Astrocyte (in vitro differentiated cells and primary cell): ENCODE measurements around the gene OR2B2. TPM values are rescaled to one million over a fixed set of nuclear protein-coding genes. Genes with fewer than 3 reads are reported as not detected.

Source experiments
- total RNA-seq: library from RNA; stranded (reverse); gene quantifications from 2 replicates; pipeline ENCODE4 v1.2.1, GENCODE V29; 2021

The OR2B2 gene
- total RNA-seq, 1 donor from 2014 or later, result not detected

Other genes starting within 250 kb of the OR2B2 start
- not detected in 2 replicates for gene OR2B6, start 44.8 kb upstream of the OR2B2 start, total RNA-seq
- 0.48 and 0.75 TPM in 2 replicates for gene ZNF165, start 168.2 kb upstream of the OR2B2 start, total RNA-seq
- gene ZSCAN16, start 212.2 kb upstream of the OR2B2 start, total RNA-seq, result 1.9 and 2.5 TPM in 2 replicates
- 21.8 and 25.1 TPM in 2 replicates for gene ZKSCAN8, start 229.5 kb upstream of the OR2B2 start, total RNA-seq